ENCODE data around the gene ST7. TPM values are rescaled to one million over a fixed set of nuclear protein-coding genes. Genes with fewer than 3 reads are reported as not detected.

ST7 gene
- total RNA-seq, 1 donor from 2014 or later, result 107 TPM

- TF ChIP-seq CTCF (IDR thresholded peaks at IDR 0.05; ENCODE audit: partially characterized antibody, unreplicated experiment), result no peak
- Mint-ChIP-seq H3K27me3 (ENCODE audit: unreplicated experiment) (no peaks in the 10 kb centered on the region), H3K36me3 (ENCODE audit: unreplicated experiment) (no peaks in the 10 kb centered on the region), H3K27ac (ENCODE audit: unreplicated experiment) (no peak overlapping the region), H3K4me1 (ENCODE audit: low read depth, unreplicated experiment) (peaks cover under 1% of the 10 kb centered on the region), H3K4me3 (ENCODE audit: unreplicated experiment) (no peak overlapping the region), H3K9me3 (ENCODE audit: unreplicated experiment) (no peaks in the 10 kb centered on the region)
- no peak for DNase-seq
Measured at GRCh38 chr7:117008886-117009531, 55.7 kb downstream of the ST7 start.

GRCh38 chr7:117009705-117010361 lies 56.5 kb downstream of the ST7 start:
- Mint-ChIP-seq H3K27me3 (ENCODE audit: unreplicated experiment) (no peaks in the 10 kb centered on the region), H3K4me3 (ENCODE audit: unreplicated experiment) (no peak overlapping the region), H3K4me1 (ENCODE audit: low read depth, unreplicated experiment) (peaks cover 3% of the 10 kb centered on the region), H3K9me3 (ENCODE audit: unreplicated experiment) (no peaks in the 10 kb centered on the region), H3K27ac (ENCODE audit: unreplicated experiment) (no peak overlapping the region), H3K36me3 (ENCODE audit: unreplicated experiment) (no peaks in the 10 kb centered on the region)
- no peak for DNase-seq
- no peak for TF ChIP-seq CTCF (IDR thresholded peaks at IDR 0.05; ENCODE audit: partially characterized antibody, unreplicated experiment)

GRCh38 chr7:117010375-117011133 lies 57.3 kb downstream of the ST7 start:
- DNase-seq, result no peak
- Mint-ChIP-seq H3K9me3 (ENCODE audit: unreplicated experiment) (no peaks in the 10 kb centered on the region), H3K36me3 (ENCODE audit: unreplicated experiment) (no peaks in the 10 kb centered on the region), H3K27ac (ENCODE audit: unreplicated experiment) (no peak overlapping the region), H3K4me3 (ENCODE audit: unreplicated experiment) (no peak overlapping the region), H3K27me3 (ENCODE audit: unreplicated experiment) (no peaks in the 10 kb centered on the region), H3K4me1 (ENCODE audit: low read depth, unreplicated experiment) (peaks cover 8% of the 10 kb centered on the region)
- TF ChIP-seq CTCF (IDR thresholded peaks at IDR 0.05; ENCODE audit: partially characterized antibody, unreplicated experiment), result no peak

GRCh38 chr7:117011419-117012260 lies 58.3 kb downstream of the ST7 start:
- Mint-ChIP-seq H3K4me3 (ENCODE audit: unreplicated experiment) (no peak overlapping the region), H3K27ac (ENCODE audit: unreplicated experiment) (no peak overlapping the region), H3K4me1 (ENCODE audit: low read depth, unreplicated experiment) (peaks cover 8% of the 10 kb centered on the region), H3K36me3 (ENCODE audit: unreplicated experiment) (no peaks in the 10 kb centered on the region), H3K9me3 (ENCODE audit: unreplicated experiment) (no peaks in the 10 kb centered on the region), H3K27me3 (ENCODE audit: unreplicated experiment) (no peaks in the 10 kb centered on the region)
- DNase-seq, result no peak
- no peak for TF ChIP-seq CTCF (IDR thresholded peaks at IDR 0.05; ENCODE audit: partially characterized antibody, unreplicated experiment)
